Cortex of kidney (tissue), 1 donor: ENCODE results near the gene EMD.
"Not testable (repeated sequence)": the region's sequence is repeated elsewhere in the genome, so short reads cannot be mapped to it uniquely, and the experiment has no call there.

Experiments
- DNase-seq: peaks from one replicate; lab custom pipeline; 2025; lab: John Stamatoyannopoulos, UW

The EMD gene

GRCh38 chrX:154378799-154379568 is at the start of gene EMD:
TSS of gene EMD (plus strand) at chrX:154379295. CDS start at chrX:154379485, 190 bp downstream.
- DNase-seq, result peak; percentile 68

DNA sequence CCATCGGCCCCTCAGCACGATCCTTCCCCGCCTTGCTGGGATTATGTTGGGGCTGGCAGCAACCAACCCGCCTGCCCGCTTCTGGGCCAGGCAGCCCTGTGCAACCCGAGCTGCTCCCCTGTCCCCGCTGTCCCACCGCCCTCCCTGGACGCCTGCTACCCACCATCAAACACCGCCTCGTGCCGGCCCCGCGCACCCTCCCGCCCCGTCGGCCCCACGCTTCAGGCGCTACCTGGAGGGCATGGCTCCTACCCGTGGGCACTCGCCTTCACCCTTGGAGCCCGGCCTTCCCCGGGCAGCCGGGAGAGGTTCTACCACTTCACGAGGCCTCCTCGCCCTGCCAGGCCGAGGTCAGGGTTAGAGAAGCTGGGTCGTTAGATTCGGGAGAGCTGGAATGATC is 46.5 kb upstream of the EMD start:
- DNase-seq, result no peak

DNA sequence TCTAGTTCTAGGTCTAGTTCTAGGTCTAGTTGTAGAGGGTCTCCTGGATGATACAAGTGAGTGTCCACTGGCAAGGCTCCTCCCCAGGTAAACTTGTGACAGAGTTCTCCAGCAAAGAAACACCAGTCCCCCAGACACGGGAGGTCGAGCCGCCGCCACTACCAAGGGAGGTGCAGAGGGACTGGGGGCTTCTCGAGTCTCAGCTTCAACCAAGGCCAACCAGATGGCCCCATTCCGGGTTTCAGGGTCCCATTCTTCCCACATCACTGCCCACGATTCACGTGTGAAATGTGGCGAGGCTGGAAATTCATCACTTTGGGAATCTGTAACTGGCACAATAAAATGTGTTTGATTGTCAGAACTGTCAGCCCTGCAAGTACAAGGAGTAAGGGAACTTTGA is 46.0 kb upstream of the EMD start:
- no peak for DNase-seq

GRCh38 chrX:154333837-154334271 is 45.2 kb upstream of the EMD start:
- DNase-seq, result no peak

- DNase-seq, result no peak
These were observed 44.6 kb upstream of the EMD start for GRCh38 chrX:154334496-154334895.

DNA sequence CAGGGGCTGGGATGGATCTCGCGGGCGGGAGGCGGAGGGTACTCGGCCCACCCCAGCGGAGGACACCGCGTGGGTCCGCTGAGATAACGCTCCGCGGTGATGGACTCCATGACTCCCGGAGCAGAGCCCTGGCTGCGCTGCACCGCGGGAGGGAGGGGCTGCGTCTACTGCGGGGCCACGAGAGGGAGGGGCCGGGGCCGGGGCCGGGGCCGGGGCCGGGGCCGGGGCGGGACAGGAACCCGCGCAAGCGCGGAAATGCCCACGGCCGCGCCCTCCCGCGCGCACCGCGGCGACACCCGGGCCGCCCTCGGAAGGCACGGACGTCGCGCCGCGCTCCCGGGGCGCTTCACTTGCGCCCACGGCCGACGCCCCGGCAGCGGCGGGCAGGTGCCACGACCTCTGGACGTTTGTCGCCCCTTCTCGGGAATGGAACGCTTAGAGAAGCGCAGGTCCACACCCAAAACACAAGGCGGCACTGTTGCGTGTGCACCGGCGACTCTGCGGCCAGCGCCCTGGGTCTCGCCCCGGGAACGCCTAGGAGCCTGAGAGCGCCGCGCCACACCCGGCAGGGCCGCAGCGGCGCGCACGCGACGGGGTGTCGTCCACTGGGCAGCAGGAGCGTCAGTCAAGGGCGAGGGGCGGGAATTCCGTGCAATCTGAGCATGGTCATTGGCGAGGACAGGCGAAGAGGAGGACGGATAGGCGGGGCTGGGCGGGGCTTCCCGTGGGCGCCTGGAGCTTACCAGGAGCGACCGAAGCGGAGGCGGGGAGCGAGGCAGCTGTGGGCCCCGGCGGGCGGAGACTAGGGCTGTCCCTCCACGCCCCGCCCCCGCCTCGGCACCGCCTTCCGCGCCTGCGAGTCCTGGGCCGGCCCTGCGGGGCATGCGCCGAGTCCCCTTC is 37.4 kb upstream of the EMD start:
- DNase-seq, result not testable (repeated sequence)

DNA sequence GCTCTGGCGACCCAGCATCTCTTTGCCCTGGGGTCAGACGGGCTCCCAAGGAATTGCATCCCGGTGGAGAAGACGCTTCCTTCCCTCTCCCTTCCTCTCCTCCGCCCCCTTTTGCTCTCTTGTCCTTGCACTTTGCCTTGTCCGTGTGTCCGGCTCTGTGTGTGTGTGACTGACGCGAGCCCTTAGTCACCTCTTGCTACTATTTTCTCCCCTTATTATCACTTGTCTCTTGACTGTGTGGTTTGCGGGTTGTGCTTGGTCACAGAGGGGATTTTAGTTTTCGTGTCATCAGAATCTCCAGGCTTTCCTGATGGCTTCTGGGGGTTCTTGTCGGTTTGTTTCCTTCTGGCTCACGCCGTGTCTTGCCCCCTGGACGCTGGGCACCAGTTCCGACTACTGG is 36.0 kb upstream of the EMD start:
- not testable (repeated sequence) for DNase-seq

- not testable (repeated sequence) for DNase-seq
These were observed 35.5 kb upstream of the EMD start for GRCh38 chrX:154343620-154344019.

GRCh38 chrX:154348114-154348531 is 31.0 kb upstream of the EMD start:
- DNase-seq, result no peak

DNA sequence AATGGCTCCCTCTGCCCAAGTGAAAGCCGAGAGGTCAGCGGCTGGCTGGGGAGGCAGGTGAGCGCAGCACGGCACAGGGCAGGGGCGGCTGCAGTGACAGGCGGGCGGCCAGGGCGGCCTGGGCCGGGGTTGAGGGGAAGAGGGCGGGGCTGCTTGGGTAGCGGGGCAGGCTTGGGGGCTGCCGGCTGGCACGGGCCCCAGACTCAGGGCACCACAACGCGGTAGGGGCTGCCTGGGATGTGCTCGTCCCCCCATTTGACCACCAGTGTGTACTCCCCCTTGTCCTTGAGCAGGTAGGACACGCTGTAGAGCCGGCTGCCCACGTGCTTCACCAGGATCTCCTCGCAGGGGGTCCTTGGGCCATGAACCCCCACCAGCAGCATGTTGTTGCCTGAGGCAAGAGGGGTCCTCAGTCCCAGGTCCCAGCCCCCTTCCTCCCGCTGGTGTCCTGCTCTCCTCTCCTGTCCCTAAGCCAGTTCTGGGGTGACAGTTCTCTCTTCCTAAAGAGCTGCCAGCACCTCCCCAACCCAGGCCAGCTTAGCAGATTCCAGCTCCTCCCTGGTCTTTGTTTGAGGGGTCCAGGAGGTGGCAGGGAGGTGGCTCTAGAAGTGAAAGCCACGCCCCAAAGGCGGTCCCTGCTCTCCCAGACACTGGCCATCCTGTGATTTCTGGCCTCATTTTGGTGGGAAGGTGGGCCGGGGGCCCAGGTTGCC is 30.3 kb upstream of the EMD start:
- no peak for DNase-seq

GRCh38 chrX:154349359-154349935 is 29.6 kb upstream of the EMD start:
- DNase-seq, result no peak

GRCh38 chrX:154349979-154350378 is 29.1 kb upstream of the EMD start:
- no peak for DNase-seq

DNA sequence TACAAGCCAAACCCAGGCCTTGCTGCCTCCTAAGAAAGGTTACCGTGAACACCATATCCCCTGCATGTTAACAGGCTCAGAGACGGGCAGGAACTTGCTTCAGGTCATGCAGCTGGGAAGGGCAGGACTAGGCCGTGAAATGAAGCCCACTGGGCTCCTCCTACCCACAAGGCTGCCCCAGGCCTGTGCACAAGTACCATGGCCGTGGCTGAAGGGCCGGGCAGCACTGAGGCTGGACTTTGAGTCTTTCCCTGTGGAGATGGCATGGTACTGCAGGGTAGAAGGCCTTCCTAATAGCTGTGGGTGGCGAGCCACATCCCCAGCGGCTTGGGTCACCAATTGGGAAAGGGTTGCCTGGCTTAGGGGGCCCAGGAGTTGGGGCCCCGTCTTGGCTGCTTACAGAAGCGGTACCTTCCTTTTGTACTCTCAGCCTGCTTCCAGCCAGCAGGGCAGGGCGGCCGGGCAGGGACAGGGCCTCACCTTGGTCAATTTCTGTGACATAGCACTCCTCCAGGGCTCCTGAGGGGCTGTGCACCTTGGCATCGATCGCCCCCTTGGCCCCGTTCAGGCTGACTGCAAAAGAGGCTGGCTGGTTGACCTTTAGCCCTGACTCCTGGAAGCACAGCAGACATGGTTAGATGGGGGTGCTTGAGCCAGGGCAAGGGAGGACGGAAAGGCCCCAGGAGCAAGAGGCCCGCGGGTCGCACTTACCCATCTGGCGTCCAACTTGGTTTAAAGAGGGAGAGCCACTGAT is 28.5 kb upstream of the EMD start:
- DNase-seq, result no peak

DNA sequence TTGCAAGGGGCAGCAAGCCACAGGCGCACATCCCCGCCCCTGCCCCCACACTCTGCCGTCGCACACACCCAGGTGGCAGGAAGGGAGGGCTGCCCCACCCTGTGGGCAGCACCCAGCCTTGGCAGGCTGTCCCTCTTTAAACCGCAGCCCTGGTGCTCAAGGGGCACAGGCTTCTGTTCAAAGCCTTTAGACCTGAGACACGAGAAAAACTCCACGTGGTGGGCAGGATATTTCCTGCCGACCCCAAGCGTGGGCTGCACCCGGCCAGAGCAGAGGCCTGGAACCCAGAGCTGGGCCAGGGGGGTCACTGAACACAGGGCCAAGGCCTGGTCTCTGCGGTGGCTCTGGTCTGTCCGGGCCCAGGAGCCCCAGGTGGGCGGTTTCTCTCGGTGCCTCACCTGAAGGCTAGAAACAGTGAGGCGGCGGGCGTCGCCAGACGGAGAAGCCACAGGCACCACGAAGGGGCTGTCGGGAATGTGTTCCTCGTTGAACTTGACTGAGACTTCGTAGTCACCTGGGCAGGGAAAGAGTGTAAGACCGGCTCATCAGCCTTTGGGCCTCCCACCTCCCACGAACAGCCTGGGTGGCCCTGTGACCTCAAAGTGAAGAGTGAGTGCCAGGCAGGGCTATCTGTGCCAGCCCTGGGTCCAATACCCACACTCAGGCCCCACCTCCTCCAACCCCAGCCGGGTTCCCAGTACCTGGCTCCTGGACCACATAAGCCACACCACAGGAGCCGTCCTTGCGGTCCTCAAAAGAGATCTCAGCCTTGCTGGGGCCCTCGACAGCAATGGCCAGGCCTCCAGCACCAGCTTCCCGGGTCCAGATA is 27.7 kb upstream of the EMD start:
- no peak for DNase-seq

DNA sequence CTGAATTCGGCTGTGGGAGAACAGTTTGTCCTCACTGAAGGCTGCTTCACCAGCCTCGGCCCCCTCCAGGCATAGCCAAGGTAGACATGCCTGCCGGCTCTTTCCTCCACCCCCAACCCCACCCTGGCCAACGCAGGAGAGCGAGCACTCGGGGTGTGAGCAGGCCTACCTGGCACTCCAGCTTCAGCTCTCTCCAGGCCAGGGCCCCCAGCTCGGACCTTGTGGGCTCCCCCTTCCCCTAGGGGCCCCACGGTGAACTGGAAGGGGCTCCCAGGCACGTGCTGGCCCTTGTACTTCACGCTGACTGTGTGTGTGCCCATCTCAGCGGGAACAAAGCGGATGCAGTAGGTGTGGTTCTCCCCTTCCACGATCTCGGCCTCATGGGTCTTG is 27.1 kb upstream of the EMD start:
- no peak for DNase-seq

DNA sequence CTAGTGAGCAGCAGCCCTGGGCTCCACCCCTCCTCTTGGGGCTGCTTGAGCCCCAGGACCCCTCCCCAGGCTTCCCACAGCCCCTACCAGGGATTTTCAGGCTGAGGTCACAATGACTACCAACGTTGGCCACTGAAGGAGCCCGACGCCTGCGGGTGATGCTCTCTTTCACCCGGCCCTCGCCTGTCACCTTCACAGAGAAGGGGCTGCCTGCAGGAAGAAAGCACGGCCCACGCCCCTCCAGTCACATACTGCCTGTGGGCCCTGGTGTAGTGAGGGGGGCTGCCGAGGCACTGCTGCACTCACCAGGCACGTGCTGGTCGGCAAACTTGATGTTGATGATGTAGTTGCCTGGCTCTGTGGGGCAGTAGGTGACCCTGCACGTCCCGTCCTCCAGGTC is 26.6 kb upstream of the EMD start:
- DNase-seq, result no peak

DNA sequence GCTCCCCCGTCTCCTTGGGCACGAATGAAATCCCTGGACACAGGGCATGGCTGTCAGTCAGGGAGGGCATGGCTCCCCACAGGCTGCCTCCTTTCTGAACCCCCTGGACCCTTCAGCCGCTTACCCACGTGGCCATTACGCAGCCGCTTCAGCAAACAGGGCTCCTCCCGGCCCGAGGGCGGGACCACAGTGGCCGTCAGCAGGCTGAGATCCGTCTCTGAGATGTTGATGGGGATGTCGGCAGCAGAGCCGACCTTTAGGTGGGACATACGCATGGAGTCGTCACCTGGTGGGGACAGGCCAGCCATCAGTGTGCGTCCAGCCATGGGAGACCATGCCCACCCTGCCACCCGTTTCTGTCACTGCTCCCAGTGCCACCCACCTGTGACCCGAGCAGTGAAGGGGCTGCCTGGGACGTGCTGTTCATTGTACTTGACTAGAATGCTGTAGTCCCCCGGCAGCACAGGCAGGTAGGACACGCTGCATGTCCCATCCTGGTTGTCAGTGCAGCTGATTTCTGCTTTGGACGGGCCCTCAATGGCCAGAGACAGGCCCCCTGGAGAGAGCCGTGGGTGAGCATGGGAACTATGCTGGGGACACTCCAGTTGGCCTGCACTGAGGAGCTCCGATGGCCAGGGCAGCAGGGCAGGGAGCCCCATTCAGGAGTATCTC is 25.8 kb upstream of the EMD start:
- no peak for DNase-seq

- no peak for DNase-seq
These were observed 25.1 kb upstream of the EMD start for GRCh38 chrX:154354013-154354412.

GRCh38 chrX:154354516-154354915 is 24.6 kb upstream of the EMD start:
- no peak for DNase-seq
